Caco-2 (cell line): Measurements from ENCODE around the gene PRKCQ. TPM values are rescaled to one million over a fixed set of nuclear protein-coding genes. Genes with fewer than 3 reads are reported as not detected.

Experiments
- BruUV-seq: library from RNA; stranded (reverse); fragments of 400-500 nt; replicated peaks from 2 replicates; lab custom pipeline; 2021; lab: Mats Ljungman, UMichigan
- CTCF ChIA-PET: fragments of 300-600 bp; sonication (Branson Sonifier 250); formaldehyde crosslinking; loops from one replicate; lab custom pipeline; 2022; ENCODE audit warnings: antibody characterized with exemption; lab: Charles Lee
- POLR2A ChIA-PET: fragments of 300-600 bp; sonication (Branson Sonifier 250); formaldehyde crosslinking; loops from one replicate; lab custom pipeline; 2022; ENCODE audit warnings: antibody characterized with exemption; lab: Charles Lee
- DNase-seq, 2 experiments: peaks; one replicate each; pipeline versions ENCODE4 v3.0.0 to v3.0.0-alpha.2; 2020 to 2022
- H3K27me3 ChIP-seq: replicated peaks from 2 replicates; pipeline ENCODE4 v1.6.0; 2011; ENCODE audit warnings: low read length; ENCODE audit not compliant: control insufficient read depth, insufficient read depth
- H3K36me3 ChIP-seq: 2 replicates; pipeline ENCODE4 v1.5.1; 2011; ENCODE audit warnings: low read length; ENCODE audit not compliant: control insufficient read depth, insufficient read depth
- H3K4me1 ChIP-seq: fragments of 250-450 bp; sonication (Bioruptor Pico); 2 replicates; pipeline ENCODE4 v1.5.1; 2020; ENCODE audit warnings: mild to moderate bottlenecking
- H3K4me3 ChIP-seq: 2 replicates; pipeline ENCODE4 v1.5.1; 2011; ENCODE audit warnings: low read depth, mild to moderate bottlenecking, control low read depth, low read length
- H3K9me3 ChIP-seq: fragments of 250-450 bp; sonication (Bioruptor Pico); 2 replicates; pipeline ENCODE4 v1.5.1; 2020; ENCODE audit warnings: mild to moderate bottlenecking, moderate library complexity
- H3K27ac Mint-ChIP-seq: one replicate; pipeline ENCODE4 v1.8.0; 2022; ENCODE audit warnings: mixed read lengths; ENCODE audit not compliant: unreplicated experiment
- H3K27me3 Mint-ChIP-seq: one replicate; pipeline ENCODE4 v1.8.0; 2022; ENCODE audit warnings: mixed read lengths; ENCODE audit not compliant: insufficient read depth, unreplicated experiment
- H3K36me3 Mint-ChIP-seq: one replicate; pipeline ENCODE4 v1.8.0; 2022; ENCODE audit warnings: mild to moderate bottlenecking, mixed read lengths; ENCODE audit not compliant: insufficient read depth, unreplicated experiment
- H3K4me1 Mint-ChIP-seq: one replicate; pipeline ENCODE4 v1.8.0; 2022; ENCODE audit warnings: low read depth, mixed read lengths; ENCODE audit not compliant: unreplicated experiment
- H3K4me3 Mint-ChIP-seq: one replicate; pipeline ENCODE4 v1.8.0; 2022; ENCODE audit warnings: mild to moderate bottlenecking, moderate library complexity, mixed read lengths; ENCODE audit not compliant: unreplicated experiment
- H3K9me3 Mint-ChIP-seq: one replicate; pipeline ENCODE4 v1.8.0; 2022; ENCODE audit warnings: mixed read lengths; ENCODE audit not compliant: unreplicated experiment
- CTCF ChIP-seq, 2 experiments: fragments of 200-600 bp in 1 of 2; IDR thresholded peaks; 1 replicate in 1 of 2; 2 replicates in 1 of 2; pipeline versions ENCODE4 v1.5.1 to v1.8.0; 2011 to 2022; ENCODE audit warnings: antibody characterized with exemption in 1 of 2, control low read depth in 1 of 2, inconsistent platforms in 1 of 2, low read depth in 1 of 2, low read length in 1 of 2, mild to moderate bottlenecking in 1 of 2, moderate library complexity in 1 of 2; ENCODE audit not compliant: insufficient read depth in 1 of 2, severe bottlenecking in 1 of 2, unreplicated experiment in 1 of 2
- intact Hi-C: fragments of 100-400 bp; cut with micrococcal nuclease; formaldehyde crosslinking; loops from one replicate; pipeline ENCODE4 v1.10.0; 2022; ENCODE audit not compliant: unreplicated experiment
- total RNA-seq: library from RNA; stranded (reverse); gene quantifications from 2 replicates; pipeline ENCODE4 v1.2.3, GENCODE V29; 2022

PRKCQ gene
- total RNA-seq, 1 experiment from 2014 or later: 2.4 TPM

GRCh38 chr10:6543431-6544005 lies 36.6 kb downstream of the PRKCQ start:
- Mint-ChIP-seq H3K36me3 (no peaks in the 10 kb centered on the region), H3K27ac (no peak overlapping the region), H3K4me1 (no peaks in the 10 kb centered on the region), H3K4me3 (no peak overlapping the region), H3K9me3 (no peaks in the 10 kb centered on the region), H3K27me3 (peaks cover 5% of the 10 kb centered on the region)
- Histone ChIP-seq H3K4me1 (no peaks in the 10 kb centered on the region), H3K4me3 (no peak overlapping the region), H3K36me3 (no peaks in the 10 kb centered on the region), H3K9me3 (no peaks in the 10 kb centered on the region), H3K27me3 (no peaks in the 10 kb centered on the region; the same call in 1 of the 2 replicates)
- POLR2A ChIA-PET: no interaction called here
- no TSS peak for BruUV-seq
- no peak for TF ChIP-seq CTCF (IDR thresholded peaks at IDR 0.05; ENCODE audit: insufficient read depth in 1 of 2, low read depth in 1 of 2, low read length in 1 of 2, severe bottlenecking in 1 of 2, unreplicated experiment in 1 of 2)
- intact Hi-C loops: no loop called here
- CTCF ChIA-PET: no interaction called here
- DNase-seq: no peak

GRCh38 chr10:6542999-6543430 lies 37.1 kb downstream of the PRKCQ start:
- Histone ChIP-seq H3K4me3 (no peak overlapping the region), H3K36me3 (no peaks in the 10 kb centered on the region), H3K4me1 (no peaks in the 10 kb centered on the region), H3K9me3 (no peaks in the 10 kb centered on the region), H3K27me3 (no peaks in the 10 kb centered on the region; the same call in 1 of the 2 replicates)
- no peak for TF ChIP-seq CTCF (IDR thresholded peaks at IDR 0.05; ENCODE audit: insufficient read depth in 1 of 2, low read depth in 1 of 2, low read length in 1 of 2, severe bottlenecking in 1 of 2, unreplicated experiment in 1 of 2)
- H3K27me3 Mint-ChIP-seq: peaks cover 5% of the 10 kb centered on the region
- ChIA-PET CTCF (no interaction called here), POLR2A (no interaction called here)
- H3K36me3 Mint-ChIP-seq: no peaks in the 10 kb centered on the region
- H3K4me3 Mint-ChIP-seq: no peak overlapping the region
- DNase-seq: no peak
- no peaks in the 10 kb centered on the region for H3K4me1 Mint-ChIP-seq
- BruUV-seq: no TSS peak
- H3K9me3 Mint-ChIP-seq: no peaks in the 10 kb centered on the region
- intact Hi-C loops: no loop called here
- no peak overlapping the region for H3K27ac Mint-ChIP-seq

GRCh38 chr10:6539833-6540232 lies 40.2 kb downstream of the PRKCQ start:
- Histone ChIP-seq H3K4me1 (no peaks in the 10 kb centered on the region), H3K36me3 (no peaks in the 10 kb centered on the region), H3K4me3 (no peak overlapping the region), H3K9me3 (no peaks in the 10 kb centered on the region), H3K27me3 (no peaks in the 10 kb centered on the region; the same call in 1 of the 2 replicates)
- no peaks in the 10 kb centered on the region for H3K4me1 Mint-ChIP-seq
- intact Hi-C loops: no loop called here
- no peaks in the 10 kb centered on the region for H3K36me3 Mint-ChIP-seq
- ChIA-PET POLR2A (no interaction called here), CTCF (no interaction called here)
- BruUV-seq: no TSS peak
- H3K4me3 Mint-ChIP-seq: no peak overlapping the region
- H3K27me3 Mint-ChIP-seq: peaks cover 12% of the 10 kb centered on the region
- no peak for DNase-seq
- TF ChIP-seq CTCF (IDR thresholded peaks at IDR 0.05; ENCODE audit: insufficient read depth in 1 of 2, low read depth in 1 of 2, low read length in 1 of 2, severe bottlenecking in 1 of 2, unreplicated experiment in 1 of 2): no peak
- H3K27ac Mint-ChIP-seq: no peak overlapping the region
- H3K9me3 Mint-ChIP-seq: no peaks in the 10 kb centered on the region
